Panc1 (cell line): ENCODE results near the gene PRKCD.

Source experiments
- POLR2AphosphoS5 ChIP-seq: IDR thresholded peaks from 2 replicates; pipeline ENCODE4 v1.6.1; 2012; ENCODE audit warnings: mild to moderate bottlenecking, low read depth, low read length, moderate library complexity
- REST ChIP-seq, 2 experiments: IDR thresholded peaks; 2 replicates each; pipeline ENCODE4 v1.6.1; 2011 to 2012; ENCODE audit warnings: low read depth in 2 of 2, control low read depth in 1 of 2, low read length in 1 of 2, mild to moderate bottlenecking in 1 of 2, moderate library complexity in 1 of 2; ENCODE audit not compliant: insufficient read depth in 1 of 2
- TF ChIP-seq, protein P1 (sequence below): fragments of 450-650 bp; IDR thresholded peaks from 2 replicates; pipeline ENCODE4 v1.5.1; 2017; ENCODE audit warnings: mild to moderate bottlenecking

- TF ChIP-seq, protein P1, sequence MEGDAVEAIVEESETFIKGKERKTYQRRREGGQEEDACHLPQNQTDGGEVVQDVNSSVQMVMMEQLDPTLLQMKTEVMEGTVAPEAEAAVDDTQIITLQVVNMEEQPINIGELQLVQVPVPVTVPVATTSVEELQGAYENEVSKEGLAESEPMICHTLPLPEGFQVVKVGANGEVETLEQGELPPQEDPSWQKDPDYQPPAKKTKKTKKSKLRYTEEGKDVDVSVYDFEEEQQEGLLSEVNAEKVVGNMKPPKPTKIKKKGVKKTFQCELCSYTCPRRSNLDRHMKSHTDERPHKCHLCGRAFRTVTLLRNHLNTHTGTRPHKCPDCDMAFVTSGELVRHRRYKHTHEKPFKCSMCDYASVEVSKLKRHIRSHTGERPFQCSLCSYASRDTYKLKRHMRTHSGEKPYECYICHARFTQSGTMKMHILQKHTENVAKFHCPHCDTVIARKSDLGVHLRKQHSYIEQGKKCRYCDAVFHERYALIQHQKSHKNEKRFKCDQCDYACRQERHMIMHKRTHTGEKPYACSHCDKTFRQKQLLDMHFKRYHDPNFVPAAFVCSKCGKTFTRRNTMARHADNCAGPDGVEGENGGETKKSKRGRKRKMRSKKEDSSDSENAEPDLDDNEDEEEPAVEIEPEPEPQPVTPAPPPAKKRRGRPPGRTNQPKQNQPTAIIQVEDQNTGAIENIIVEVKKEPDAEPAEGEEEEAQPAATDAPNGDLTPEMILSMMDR = no peak
- TF ChIP-seq REST (IDR thresholded peaks at IDR 0.05; ENCODE audit: insufficient read depth in 1 of 2, low read depth in 2 of 2, low read length in 1 of 2) (no peak), POLR2AphosphoS5 (no peak)
Observed at GRCh38 chr3:53223025-53223424, 62.0 kb downstream of the PRKCD start.
